Caco-2 (cell line): Measurements from ENCODE around the gene LRRC4. TPM values are rescaled to one million over a fixed set of nuclear protein-coding genes. Genes with fewer than 3 reads are reported as not detected.

ENCODE experiments used
- BruUV-seq: library from RNA; stranded (reverse); fragments of 400-500 nt; replicated peaks from 2 replicates; lab custom pipeline; 2021; lab: Mats Ljungman, UMichigan
- CTCF ChIA-PET: fragments of 300-600 bp; sonication (Branson Sonifier 250); formaldehyde crosslinking; loops from one replicate; lab custom pipeline; 2022; ENCODE audit warnings: antibody characterized with exemption; lab: Charles Lee
- POLR2A ChIA-PET: fragments of 300-600 bp; sonication (Branson Sonifier 250); formaldehyde crosslinking; loops from one replicate; lab custom pipeline; 2022; ENCODE audit warnings: antibody characterized with exemption; lab: Charles Lee
- DNase-seq, 2 experiments: peaks; one replicate each; pipeline versions ENCODE4 v3.0.0 to v3.0.0-alpha.2; 2020 to 2022
- H3K27me3 ChIP-seq: replicated peaks from 2 replicates; pipeline ENCODE4 v1.6.0; 2011; ENCODE audit warnings: low read length; ENCODE audit not compliant: control insufficient read depth, insufficient read depth
- H3K36me3 ChIP-seq: 2 replicates; pipeline ENCODE4 v1.5.1; 2011; ENCODE audit warnings: low read length; ENCODE audit not compliant: control insufficient read depth, insufficient read depth
- H3K4me1 ChIP-seq: fragments of 250-450 bp; sonication (Bioruptor Pico); 2 replicates; pipeline ENCODE4 v1.5.1; 2020; ENCODE audit warnings: mild to moderate bottlenecking
- H3K4me3 ChIP-seq: 2 replicates; pipeline ENCODE4 v1.5.1; 2011; ENCODE audit warnings: low read depth, mild to moderate bottlenecking, control low read depth, low read length
- H3K9me3 ChIP-seq: fragments of 250-450 bp; sonication (Bioruptor Pico); 2 replicates; pipeline ENCODE4 v1.5.1; 2020; ENCODE audit warnings: mild to moderate bottlenecking, moderate library complexity
- H3K27ac Mint-ChIP-seq: one replicate; pipeline ENCODE4 v1.8.0; 2022; ENCODE audit warnings: mixed read lengths; ENCODE audit not compliant: unreplicated experiment
- H3K27me3 Mint-ChIP-seq: one replicate; pipeline ENCODE4 v1.8.0; 2022; ENCODE audit warnings: mixed read lengths; ENCODE audit not compliant: insufficient read depth, unreplicated experiment
- H3K36me3 Mint-ChIP-seq: one replicate; pipeline ENCODE4 v1.8.0; 2022; ENCODE audit warnings: mild to moderate bottlenecking, mixed read lengths; ENCODE audit not compliant: insufficient read depth, unreplicated experiment
- H3K4me1 Mint-ChIP-seq: one replicate; pipeline ENCODE4 v1.8.0; 2022; ENCODE audit warnings: low read depth, mixed read lengths; ENCODE audit not compliant: unreplicated experiment
- H3K4me3 Mint-ChIP-seq: one replicate; pipeline ENCODE4 v1.8.0; 2022; ENCODE audit warnings: mild to moderate bottlenecking, moderate library complexity, mixed read lengths; ENCODE audit not compliant: unreplicated experiment
- H3K9me3 Mint-ChIP-seq: one replicate; pipeline ENCODE4 v1.8.0; 2022; ENCODE audit warnings: mixed read lengths; ENCODE audit not compliant: unreplicated experiment
- CTCF ChIP-seq, 2 experiments: fragments of 200-600 bp in 1 of 2; IDR thresholded peaks; 1 replicate in 1 of 2; 2 replicates in 1 of 2; pipeline versions ENCODE4 v1.5.1 to v1.8.0; 2011 to 2022; ENCODE audit warnings: antibody characterized with exemption in 1 of 2, control low read depth in 1 of 2, inconsistent platforms in 1 of 2, low read depth in 1 of 2, low read length in 1 of 2, mild to moderate bottlenecking in 1 of 2, moderate library complexity in 1 of 2; ENCODE audit not compliant: insufficient read depth in 1 of 2, severe bottlenecking in 1 of 2, unreplicated experiment in 1 of 2
- intact Hi-C: fragments of 100-400 bp; cut with micrococcal nuclease; formaldehyde crosslinking; loops from one replicate; pipeline ENCODE4 v1.10.0; 2022; ENCODE audit not compliant: unreplicated experiment
- total RNA-seq: library from RNA; stranded (reverse); gene quantifications from 2 replicates; pipeline ENCODE4 v1.2.3, GENCODE V29; 2022

LRRC4 gene
- total RNA-seq, 1 experiment from 2014 or later, result not detected

DNA sequence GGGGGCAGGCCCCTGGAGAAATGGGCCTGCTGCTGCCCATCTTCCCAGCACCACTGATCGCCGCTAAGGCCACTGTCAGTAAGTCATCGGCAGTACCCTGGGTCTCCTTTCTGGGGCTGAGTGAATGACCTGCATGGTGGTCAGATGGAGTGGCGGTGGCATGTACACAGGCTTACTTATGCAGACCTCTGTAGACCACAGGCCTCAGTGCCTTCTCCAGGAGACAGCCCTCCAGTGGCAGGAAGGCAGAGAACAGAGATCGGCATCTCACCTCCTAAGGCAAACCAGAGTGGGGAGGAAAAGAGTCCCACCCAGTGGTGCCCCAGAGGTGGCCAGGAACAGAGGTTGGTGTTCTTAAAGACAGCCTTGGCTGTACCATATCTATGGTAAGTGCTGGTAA, 22.8 kb upstream of the LRRC4 start:
- Mint-ChIP-seq H3K27me3 (no peaks in the 10 kb centered on the region), H3K4me1 (no peaks in the 10 kb centered on the region), H3K9me3 (no peaks in the 10 kb centered on the region), H3K27ac (no peak overlapping the region), H3K4me3 (no peak overlapping the region), H3K36me3 (peaks cover 30% of the 10 kb centered on the region)
- H3K4me1 ChIP-seq, result no peaks in the 10 kb centered on the region
- POLR2A ChIA-PET, result no interaction called here
- DNase-seq, result no peak
- no peaks in the 10 kb centered on the region for H3K27me3 ChIP-seq
- no peaks in the 10 kb centered on the region for H3K9me3 ChIP-seq
- no TSS peak for BruUV-seq
- intact Hi-C loops, result no loop called here
- no peak overlapping the region for H3K4me3 ChIP-seq
- H3K36me3 ChIP-seq, result no peaks in the 10 kb centered on the region
- no peak for TF ChIP-seq CTCF (IDR thresholded peaks at IDR 0.05; ENCODE audit: insufficient read depth in 1 of 2, low read depth in 1 of 2, low read length in 1 of 2, severe bottlenecking in 1 of 2, unreplicated experiment in 1 of 2)
- CTCF ChIA-PET, result no interaction called here

DNA sequence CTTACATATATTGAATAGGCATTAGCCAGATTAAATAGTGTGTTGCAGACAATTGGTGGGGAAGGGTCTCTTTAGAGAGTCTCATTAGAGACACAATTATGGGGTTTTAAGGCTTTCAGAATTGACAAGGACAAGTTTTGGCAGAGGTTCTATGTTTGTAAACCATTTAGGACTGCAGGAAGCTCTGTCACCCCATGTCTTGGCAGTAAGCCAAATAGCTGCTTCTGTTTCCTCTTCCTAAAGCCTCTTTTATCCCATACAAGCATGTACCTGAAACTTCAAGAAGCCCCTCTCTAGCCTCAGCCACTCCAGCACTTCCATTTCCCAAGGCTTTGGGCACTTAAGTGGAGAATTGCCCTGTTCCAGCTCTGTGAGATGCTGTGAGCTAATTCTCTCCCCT, 21.8 kb upstream of the LRRC4 start:
- DNase-seq, result no peak
- no peak overlapping the region for H3K4me3 ChIP-seq
- Mint-ChIP-seq H3K36me3 (peaks cover 32% of the 10 kb centered on the region), H3K27me3 (no peaks in the 10 kb centered on the region), H3K9me3 (no peaks in the 10 kb centered on the region), H3K27ac (no peak overlapping the region), H3K4me1 (no peaks in the 10 kb centered on the region), H3K4me3 (no peak overlapping the region)
- no TSS peak for BruUV-seq
- POLR2A ChIA-PET, result no interaction called here
- CTCF ChIA-PET, result no interaction called here
- no peaks in the 10 kb centered on the region for H3K4me1 ChIP-seq
- H3K36me3 ChIP-seq, result no peaks in the 10 kb centered on the region
- TF ChIP-seq CTCF (IDR thresholded peaks at IDR 0.05; ENCODE audit: insufficient read depth in 1 of 2, low read depth in 1 of 2, low read length in 1 of 2, severe bottlenecking in 1 of 2, unreplicated experiment in 1 of 2), result no peak
- H3K27me3 ChIP-seq, result no peaks in the 10 kb centered on the region
- H3K9me3 ChIP-seq, result no peaks in the 10 kb centered on the region
- intact Hi-C loops, result no loop called here

GRCh38 chr7:128052404-128052803, 21.2 kb upstream of the LRRC4 start:
- H3K27ac Mint-ChIP-seq, result no peak overlapping the region
- Histone ChIP-seq H3K36me3 (no peaks in the 10 kb centered on the region), H3K9me3 (no peaks in the 10 kb centered on the region), H3K27me3 (no peaks in the 10 kb centered on the region), H3K4me1 (no peaks in the 10 kb centered on the region), H3K4me3 (no peak overlapping the region)
- no peak for TF ChIP-seq CTCF (IDR thresholded peaks at IDR 0.05; ENCODE audit: insufficient read depth in 1 of 2, low read depth in 1 of 2, low read length in 1 of 2, severe bottlenecking in 1 of 2, unreplicated experiment in 1 of 2)
- H3K4me1 Mint-ChIP-seq, result no peaks in the 10 kb centered on the region
- ChIA-PET CTCF (interaction anchor here (0.6 kb wide), 1 partner anchor 157 kb away, joined by 6 read pairs; no protein-coding TSS in a partner anchor), POLR2A (no interaction called here)
- no peaks in the 10 kb centered on the region for H3K27me3 Mint-ChIP-seq
- H3K9me3 Mint-ChIP-seq, result no peaks in the 10 kb centered on the region
- H3K36me3 Mint-ChIP-seq, result peaks cover 35% of the 10 kb centered on the region
- intact Hi-C loops, result no loop called here
- no TSS peak for BruUV-seq
- no peak overlapping the region for H3K4me3 Mint-ChIP-seq
- DNase-seq, result no peak
